Endodermal cell (in vitro differentiated cells): ENCODE measurements around the gene SMCO1. TPM values are rescaled to one million over a fixed set of nuclear protein-coding genes. Genes with fewer than 3 reads are reported as not detected.
"Not testable (repeated sequence)": the region's sequence is repeated elsewhere in the genome, so short reads cannot be mapped to it uniquely, and the experiment has no call there.

Experiments
- DNase-seq: peaks from one replicate; pipeline ENCODE4 v3.0.0-alpha.2; 2017
- H3K27ac ChIP-seq: 2 replicates; pipeline ENCODE4 v1.5.1; 2013; ENCODE audit warnings: mild to moderate bottlenecking, low read depth, low read length, moderate library complexity
- H3K27me3 ChIP-seq: 2 replicates; pipeline ENCODE4 v1.6.1; 2013; ENCODE audit warnings: mild to moderate bottlenecking, low read length, moderate library complexity; ENCODE audit not compliant: insufficient read depth, control insufficient read depth, poor library complexity, severe bottlenecking
- H3K36me3 ChIP-seq: 2 replicates; pipeline ENCODE4 v1.7.0; 2013; ENCODE audit warnings: mild to moderate bottlenecking, low read length, moderate library complexity; ENCODE audit not compliant: control insufficient read depth, insufficient read depth
- H3K4me1 ChIP-seq: one replicate; pipeline ENCODE4 v1.7.0; 2013; ENCODE audit warnings: low read length; ENCODE audit not compliant: control insufficient read depth, insufficient read depth
- H3K4me3 ChIP-seq: 2 replicates; pipeline ENCODE4 v1.5.1; 2013; ENCODE audit warnings: mild to moderate bottlenecking, low read length, moderate library complexity
- H3K9ac ChIP-seq: 2 replicates; pipeline ENCODE4 v1.6.1; 2013; ENCODE audit warnings: mild to moderate bottlenecking, low read length, moderate library complexity; ENCODE audit not compliant: poor library complexity, severe bottlenecking; ENCODE audit errors: extremely low read depth
- H3K9me3 ChIP-seq: 2 replicates; pipeline ENCODE4 v1.6.1; 2013; ENCODE audit warnings: mild to moderate bottlenecking, low read length, moderate library complexity; ENCODE audit not compliant: control insufficient read depth
- H3K27ac Mint-ChIP-seq: 2 replicates; pipeline ENCODE4 v1.8.0; 2020; ENCODE audit warnings: mixed read lengths
- H3K27me3 Mint-ChIP-seq: 2 replicates; pipeline ENCODE4 v1.8.0; 2021; ENCODE audit warnings: mild to moderate bottlenecking, mixed read lengths; ENCODE audit not compliant: insufficient read depth
- H3K36me3 Mint-ChIP-seq: 2 replicates; pipeline ENCODE4 v1.8.0; 2020; ENCODE audit warnings: low read depth, mixed read lengths
- H3K4me1 Mint-ChIP-seq: 2 replicates; pipeline ENCODE4 v1.8.0; 2020; ENCODE audit warnings: mixed read lengths
- H3K4me3 Mint-ChIP-seq: 2 replicates; pipeline ENCODE4 v1.8.0; 2020; ENCODE audit warnings: mild to moderate bottlenecking, moderate library complexity, mixed read lengths
- H3K9me3 Mint-ChIP-seq: 2 replicates; pipeline ENCODE4 v1.8.0; 2020; ENCODE audit warnings: mild to moderate bottlenecking, mixed read lengths
- WGBS, 2 experiments: methylation state at CpG; one replicate each; pipeline versions ENCODE4 v1.1.5 to v1.1.7; 2013; ENCODE audit warnings: missing lambda C conversion rate in 2 of 2, mixed read lengths in 1 of 2; ENCODE audit not compliant: insufficient coverage in 1 of 2, insufficient read length in 1 of 2; 5-methylcytosine and 5-hydroxymethylcytosine counted together
- total RNA-seq, 2 donors: library from RNA; stranded (reverse); fragmentation: NEBNext Ultra II Directional in 1 of 2; extraction: Animal tissue kit (Norgen Biotek cat#: 25700) in 1 of 2; gene quantifications; 2 replicates in 1 of 2; 3 replicates in 1 of 2; pipeline ENCODE4 v1.2.1, GENCODE V29; 2021
- TF ChIP-seq, protein P1 (sequence below): fragments of 200-600 bp; sonication (generic); conservative IDR thresholded peaks from 2 replicates; pipeline ENCODE4 v1.5.0; 2021; ENCODE audit warnings: antibody characterized with exemption, mild to moderate bottlenecking

The SMCO1 gene
- total RNA-seq, 2 donors from 2014 or later: not detected

DNA sequence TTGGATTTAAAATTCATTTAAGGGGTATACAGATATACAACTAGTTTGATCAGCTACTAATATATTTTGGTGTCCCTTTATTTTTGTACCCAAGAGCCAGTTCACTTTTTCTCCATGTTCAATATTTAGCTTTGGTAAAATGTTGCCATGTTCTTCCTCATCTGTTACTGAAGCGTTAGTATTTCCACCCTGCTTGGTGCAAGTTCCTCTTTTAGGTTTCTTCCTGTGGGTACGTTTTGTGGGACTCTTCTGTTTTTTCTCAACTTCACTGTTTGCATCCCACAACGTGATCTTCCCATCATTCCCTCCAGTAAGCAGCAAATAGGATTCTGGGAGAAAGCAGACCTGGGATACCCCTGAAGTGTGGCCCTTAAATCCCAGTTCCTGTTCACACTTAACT lies 39.1 kb upstream of the SMCO1 start:
- Mint-ChIP-seq H3K27me3 (no peaks in the 10 kb centered on the region), H3K9me3 (peaks cover 17% of the 10 kb centered on the region), H3K27ac (no peak overlapping the region), H3K4me1 (no peaks in the 10 kb centered on the region), H3K36me3 (peaks cover 15% of the 10 kb centered on the region), H3K4me3 (no peak overlapping the region)
- H3K36me3 ChIP-seq: peaks cover 3% of the 10 kb centered on the region
- 80 to 92% methylated on average over 3 of the region's 3 CpGs for WGBS, 2 experiments
- H3K4me3 ChIP-seq: no peak overlapping the region
- DNase-seq: no peak
- H3K4me1 ChIP-seq: no peaks in the 10 kb centered on the region
- no peak overlapping the region for H3K27ac ChIP-seq
- H3K9ac ChIP-seq: no peak overlapping the region
- H3K27me3 ChIP-seq: no peaks in the 10 kb centered on the region
- H3K9me3 ChIP-seq: peaks cover 15% of the 10 kb centered on the region
- TF ChIP-seq, protein P1, sequence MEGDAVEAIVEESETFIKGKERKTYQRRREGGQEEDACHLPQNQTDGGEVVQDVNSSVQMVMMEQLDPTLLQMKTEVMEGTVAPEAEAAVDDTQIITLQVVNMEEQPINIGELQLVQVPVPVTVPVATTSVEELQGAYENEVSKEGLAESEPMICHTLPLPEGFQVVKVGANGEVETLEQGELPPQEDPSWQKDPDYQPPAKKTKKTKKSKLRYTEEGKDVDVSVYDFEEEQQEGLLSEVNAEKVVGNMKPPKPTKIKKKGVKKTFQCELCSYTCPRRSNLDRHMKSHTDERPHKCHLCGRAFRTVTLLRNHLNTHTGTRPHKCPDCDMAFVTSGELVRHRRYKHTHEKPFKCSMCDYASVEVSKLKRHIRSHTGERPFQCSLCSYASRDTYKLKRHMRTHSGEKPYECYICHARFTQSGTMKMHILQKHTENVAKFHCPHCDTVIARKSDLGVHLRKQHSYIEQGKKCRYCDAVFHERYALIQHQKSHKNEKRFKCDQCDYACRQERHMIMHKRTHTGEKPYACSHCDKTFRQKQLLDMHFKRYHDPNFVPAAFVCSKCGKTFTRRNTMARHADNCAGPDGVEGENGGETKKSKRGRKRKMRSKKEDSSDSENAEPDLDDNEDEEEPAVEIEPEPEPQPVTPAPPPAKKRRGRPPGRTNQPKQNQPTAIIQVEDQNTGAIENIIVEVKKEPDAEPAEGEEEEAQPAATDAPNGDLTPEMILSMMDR: no peak

DNA sequence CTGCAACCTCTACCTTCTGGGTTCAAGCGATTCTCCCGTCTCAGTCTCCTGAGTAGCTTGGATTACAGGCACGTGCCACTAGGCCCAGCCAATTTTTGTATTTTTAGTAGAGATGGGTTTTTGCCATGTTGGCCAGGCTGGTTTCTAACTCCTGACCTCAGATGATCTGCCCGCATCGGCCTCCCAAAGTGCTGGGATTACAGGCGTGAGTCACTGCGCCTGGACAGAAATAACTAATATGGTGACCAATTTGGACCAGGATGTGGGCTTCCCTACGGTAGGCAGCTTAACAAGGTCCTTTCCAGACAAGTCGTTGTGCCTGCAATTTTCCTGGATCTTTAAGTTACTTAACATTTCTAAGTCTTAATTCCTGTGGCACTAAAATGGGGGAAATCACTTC lies 38.4 kb upstream of the SMCO1 start:
- Histone ChIP-seq H3K27ac (no peak overlapping the region), H3K4me3 (no peak overlapping the region), H3K4me1 (no peaks in the 10 kb centered on the region), H3K27me3 (no peaks in the 10 kb centered on the region), H3K36me3 (peaks cover 3% of the 10 kb centered on the region), H3K9me3 (peaks cover 17% of the 10 kb centered on the region), H3K9ac (no peak overlapping the region)
- no peaks in the 10 kb centered on the region for H3K27me3 Mint-ChIP-seq
- WGBS, 2 experiments: 84 to 95% methylated on average over 8 to 9 of the region's 9 CpGs
- H3K9me3 Mint-ChIP-seq: peaks cover 24% of the 10 kb centered on the region
- TF ChIP-seq, protein P1: no peak
- no peak overlapping the region for H3K27ac Mint-ChIP-seq
- no peaks in the 10 kb centered on the region for H3K4me1 Mint-ChIP-seq
- no peak for DNase-seq
- H3K4me3 Mint-ChIP-seq: no peak overlapping the region
- H3K36me3 Mint-ChIP-seq: peaks cover 15% of the 10 kb centered on the region

GRCh38 chr3:196552253-196552652 lies 37.1 kb upstream of the SMCO1 start:
- no peak overlapping the region for H3K9ac ChIP-seq
- WGBS, 2 experiments: 86 to 97% methylated on average over 1 of the region's 5 CpGs
- H3K4me3 ChIP-seq: no peak overlapping the region
- Mint-ChIP-seq H3K4me1 (no peaks in the 10 kb centered on the region), H3K9me3 (peaks cover 36% of the 10 kb centered on the region), H3K4me3 (no peak overlapping the region), H3K27me3 (no peaks in the 10 kb centered on the region), H3K36me3 (peaks cover 18% of the 10 kb centered on the region), H3K27ac (no peak overlapping the region)
- no peak overlapping the region for H3K27ac ChIP-seq
- H3K27me3 ChIP-seq: no peaks in the 10 kb centered on the region
- H3K9me3 ChIP-seq: peaks cover 17% of the 10 kb centered on the region
- no peaks in the 10 kb centered on the region for H3K4me1 ChIP-seq
- peaks cover 3% of the 10 kb centered on the region for H3K36me3 ChIP-seq
- TF ChIP-seq, protein P1: no peak
- DNase-seq: no peak

GRCh38 chr3:196550172-196550571 lies 35.0 kb upstream of the SMCO1 start:
- not testable (repeated sequence) for H3K27me3 ChIP-seq, H3K27me3 Mint-ChIP-seq, H3K4me1 ChIP-seq, H3K4me1 Mint-ChIP-seq, H3K36me3 ChIP-seq, H3K4me3 Mint-ChIP-seq, H3K27ac ChIP-seq, H3K4me3 ChIP-seq, H3K27ac Mint-ChIP-seq, DNase-seq, H3K9ac ChIP-seq
- Mint-ChIP-seq H3K36me3 (peaks cover 18% of the 10 kb centered on the region), H3K9me3 (peaks cover 36% of the 10 kb centered on the region)
- 70 to 91% methylated on average over 1 to 3 of the region's 3 CpGs for WGBS, 2 experiments
- peaks cover 17% of the 10 kb centered on the region for H3K9me3 ChIP-seq

GRCh38 chr3:196549312-196549711 lies 34.2 kb upstream of the SMCO1 start:
- H3K27me3 ChIP-seq, H3K4me1 ChIP-seq, H3K27ac ChIP-seq, H3K27ac Mint-ChIP-seq, H3K4me3 ChIP-seq, H3K4me1 Mint-ChIP-seq, H3K4me3 Mint-ChIP-seq, H3K36me3 ChIP-seq, H3K27me3 Mint-ChIP-seq, H3K9ac ChIP-seq, DNase-seq: not testable (repeated sequence)
- peaks cover 21% of the 10 kb centered on the region for H3K9me3 ChIP-seq
- H3K36me3 Mint-ChIP-seq: peaks cover 15% of the 10 kb centered on the region
- WGBS, 2 experiments: 63 to 100% methylated on average over 1 of the region's 1 CpG
- peaks cover 38% of the 10 kb centered on the region for H3K9me3 Mint-ChIP-seq
